HepG2 (cell line): ENCODE data around the gene TMEM45A. TPM values are rescaled to one million over a fixed set of nuclear protein-coding genes. Genes with fewer than 3 reads are reported as not detected.

Source experiments
- ATAC-seq: fragments of 200-7000 bp; cut with Tn5 transposase; 3 replicates; pipeline ENCODE4 v1.9.1; 2020; ENCODE audit warnings: mild to moderate bottlenecking, moderate library complexity
- BruUV-seq: library from RNA; stranded (reverse); fragments of 400-500 nt; replicated peaks from 2 replicates; lab custom pipeline; 2021; lab: Mats Ljungman, UMichigan
- CTCF ChIA-PET: fragments of 300-600 bp; formaldehyde crosslinking; extraction: SDS; loops from one replicate; lab custom pipeline; 2021; ENCODE audit warnings: low total read pairs, inconsistent platforms, low intra/inter-chr PET ratio; lab: Yijun Ruan, JAX
- POLR2A ChIA-PET: fragments of 350-600 bp; sonication (Branson Sonifier 250); formaldehyde crosslinking; loops from one replicate; lab custom pipeline; 2020; ENCODE audit warnings: antibody characterized with exemption, inconsistent platforms; lab: Yijun Ruan, JAX
- DNase-seq: peaks from one replicate; pipeline ENCODE4 v3.0.0-alpha.2; 2015; ENCODE audit warnings: low spot score
- FAIRE-seq: peaks from 3 replicates; lab custom pipeline; 2011; peaks lifted over from hg19 to GRCh38; lab: Jason Lieb, UNC
- H2AFZ ChIP-seq: one replicate; pipeline ENCODE4 v1.6.1; 2011; ENCODE audit warnings: low read length, inconsistent platforms
- H3K27ac ChIP-seq: fragments of 300-600 bp; 3 replicates; pipeline ENCODE4 v1.8.0; 2011; ENCODE audit warnings: mixed run types, mild to moderate bottlenecking, mixed read lengths, low read length, inconsistent platforms; ENCODE audit not compliant: insufficient read depth; ENCODE audit errors: extremely low read length
- H3K27me3 ChIP-seq, 2 experiments: fragments of 200-600 bp in 1 of 2; 2 replicates in 1 of 2; 3 replicates in 1 of 2; pipeline versions ENCODE4 v1.6.0 to v1.8.0; 2011; ENCODE audit warnings: low read length in 2 of 2, mild to moderate bottlenecking in 2 of 2, moderate library complexity in 2 of 2, inconsistent platforms in 1 of 2; ENCODE audit not compliant: insufficient read depth in 2 of 2, control insufficient read depth in 1 of 2
- H3K36me3 ChIP-seq, 2 experiments: fragments of 200-600 bp in 1 of 2; replicated peaks in 1 of 2; 2 replicates in 1 of 2; 3 replicates in 1 of 2; pipeline versions ENCODE4 v1.5.1 to v1.8.0; 2011; ENCODE audit warnings: low read length in 2 of 2, inconsistent platforms in 1 of 2; ENCODE audit not compliant: insufficient read depth in 2 of 2, control insufficient read depth in 1 of 2
- H3K4me1 ChIP-seq: 2 replicates; pipeline ENCODE4 v1.5.1; 2012; ENCODE audit warnings: low read length, inconsistent platforms; ENCODE audit not compliant: insufficient read depth
- H3K4me2 ChIP-seq: 2 replicates; pipeline ENCODE4 v1.6.0; 2011; ENCODE audit warnings: low read depth, low read length, inconsistent platforms
- H3K4me3 ChIP-seq, 3 experiments: fragments of 200-600 bp in 1 of 3; sonication (generic), shearing (Covaris generic) in 1 of 3; replicated peaks in 1 of 3; 2 replicates each; pipeline ENCODE4 v1.5.1; 2011 to 2016; ENCODE audit warnings: low read length in 3 of 3, inconsistent platforms in 2 of 3, low read depth in 2 of 3, mild to moderate bottlenecking in 2 of 3, control low read depth in 1 of 3, mixed read lengths in 1 of 3; ENCODE audit not compliant: insufficient read depth in 1 of 3
- H3K79me2 ChIP-seq: one replicate; pipeline ENCODE4 v1.6.1; 2011; ENCODE audit warnings: low read length, inconsistent platforms; ENCODE audit not compliant: insufficient read depth
- H3K9ac ChIP-seq: 2 replicates; pipeline ENCODE4 v1.6.0; 2011; ENCODE audit warnings: mild to moderate bottlenecking, low read depth, low read length, inconsistent platforms; ENCODE audit not compliant: insufficient read depth
- H3K9me3 ChIP-seq: 2 replicates; pipeline ENCODE4 v1.5.1; 2012; ENCODE audit warnings: mild to moderate bottlenecking, low read length
- H4K20me1 ChIP-seq: 2 replicates; pipeline ENCODE4 v1.6.0; 2011; ENCODE audit warnings: inconsistent platforms, mild to moderate bottlenecking, low read length, moderate library complexity; ENCODE audit not compliant: insufficient read depth
- BRD4 ChIP-seq: sonication (generic); formaldehyde crosslinking; IDR thresholded peaks from 2 replicates; pipeline ENCODE4 v1.4.0; 2020; ENCODE audit warnings: missing genetic modification reagents
- CBX2 ChIP-seq, 2 experiments: fragments of 200-600 bp in 1 of 2; sonication (generic); formaldehyde crosslinking in 1 of 2; IDR thresholded peaks; 2 replicates each; pipeline versions ENCODE4 v1.7.0 to v1.8.1; 2018 to 2022; ENCODE audit warnings: low read depth in 2 of 2, low read length in 1 of 2, mild to moderate bottlenecking in 1 of 2, missing genetic modification reagents in 1 of 2
- MAZ ChIP-seq, 2 experiments: sonication (generic) in 1 of 2; formaldehyde crosslinking in 1 of 2; IDR thresholded peaks; 2 replicates each; pipeline versions ENCODE4 v1.5.0 to v1.6.1; 2012 to 2020; ENCODE audit warnings: low read depth in 2 of 2, mild to moderate bottlenecking in 2 of 2, borderline replicate concordance in 1 of 2, improper control_type of control experiment in 1 of 2, low read length in 1 of 2, missing genetic modification reagents in 1 of 2, moderate library complexity in 1 of 2
- RBM22 ChIP-seq: fragments of 200-400 bp; formaldehyde crosslinking; optimal IDR thresholded peaks from 2 replicates; pipeline ENCODE3; 2017; ENCODE audit warnings: mild to moderate bottlenecking, low read length, moderate library complexity
- ZNF33B ChIP-seq: sonication (generic); formaldehyde crosslinking; IDR thresholded peaks from 2 replicates; pipeline ENCODE4 v1.5.1; 2020; ENCODE audit warnings: mild to moderate bottlenecking, missing genetic modification reagents
- ZNF652 ChIP-seq: IDR thresholded peaks from 2 replicates; pipeline ENCODE4 v1.6.1; 2016; ENCODE audit warnings: low read depth, borderline replicate concordance
- ZNF740 ChIP-seq: sonication (generic); formaldehyde crosslinking; IDR thresholded peaks from 2 replicates; pipeline ENCODE4 v1.4.0; 2020; ENCODE audit warnings: missing genetic modification reagents
- ZSCAN29 ChIP-seq: sonication (generic); formaldehyde crosslinking; conservative IDR thresholded peaks from 2 replicates; pipeline ENCODE4 v1.4.0; 2020; ENCODE audit warnings: mild to moderate bottlenecking, missing genetic modification reagents
- WGBS: methylation state at CpG from one replicate; pipeline ENCODE4 v1.1.6; 2017; ENCODE audit warnings: low lambda C conversion rate; 5-methylcytosine and 5-hydroxymethylcytosine counted together
- in situ Hi-C: cut with HindIII; loops from 2 replicates; pipeline ENCODE4 v1.10.0; 2017; ENCODE audit warnings: low pct_unique_long_range_greater_than_20kb; ENCODE audit not compliant: extremely low pct_ligation_motif_present
- intact Hi-C: fragments of 100-400 bp; cut with micrococcal nuclease; formaldehyde crosslinking; loops from one replicate; pipeline ENCODE4 v1.10.0; 2022; ENCODE audit not compliant: unreplicated experiment
- polyA plus RNA-seq, 8 experiments: library from polyadenylated mRNA; depleted of rRNA in 3 of 8; stranded (reverse) in 7 of 8; unstranded in 1 of 8; fragments of >200 nt; fragmentation: Illumina TruSeq in 4 of 8; extraction: Trizol in 4 of 8; gene quantifications; 2 replicates each; pipeline versions ENCODE4 v1.2.1 to v1.2.3, GENCODE V29; 2011 to 2016; ENCODE audit warnings: low read depth in 4 of 8, missing spikeins in 1 of 8, mixed read lengths in 1 of 8; ENCODE audit not compliant: insufficient read depth in 1 of 8
- total RNA-seq, 5 experiments: library from RNA; depleted of rRNA; stranded (reverse); fragments of >200 nt; fragmentation: Illumina TruSeq; extraction: Trizol; gene quantifications; 2 replicates each; pipeline ENCODE4 v1.2.3, GENCODE V29; 2016; ENCODE audit warnings: low read depth in 1 of 5

Gene TMEM45A
- total and polyA plus RNA-seq, 2 of the 13 experiments (the other 11 are each of a cell fraction or from before 2014, with no cell fraction given) = 14.8 to 38.5 TPM

- TF ChIP-seq MAZ (IDR thresholded peaks at IDR 0.05; ENCODE audit: borderline replicate concordance, low read depth, low read length) (no peak), MAZ (CRISPR knock-in tag; IDR thresholded peaks at IDR 0.05; ENCODE audit: low read depth) (no peak), ZNF652 (CRISPR knock-in tag) (no peak)
Measured at GRCh38 chr3:100516838-100517237, 24.4 kb downstream of the TMEM45A start (continued).

- Histone ChIP-seq H3K9me3 (no peaks in the 10 kb centered on the region), H3K79me2 (no peaks in the 10 kb centered on the region), H2AFZ (no peak overlapping the region), H3K36me3 (peaks cover 2 to 6% of the 10 kb centered on the region in 2 experiments; a peak in 2 of 5 replicates), H3K4me1 (no peaks in the 10 kb centered on the region), H3K27ac (no peak overlapping the region), H3K9ac (no peak overlapping the region), H3K4me3 (no peak overlapping the region), H3K27me3 (no peaks in the 10 kb centered on the region), H4K20me1 (no peaks in the 10 kb centered on the region), H3K4me2 (no peak overlapping the region)
- ATAC-seq = no peak
- 68% methylated on average over 6 of the region's 6 CpGs for WGBS
- TF ChIP-seq ZNF33B (CRISPR knock-in tag) (no peak), RBM22 (no peak), ZNF740 (CRISPR knock-in tag) (no peak), BRD4 (no peak), ZSCAN29 (no peak), CBX2 (IDR thresholded peaks at IDR 0.05; ENCODE audit: low read depth, low read length) (no peak), CBX2 (CRISPR knock-in tag; IDR thresholded peaks at IDR 0.05; ENCODE audit: low read depth) (no peak)
- CTCF ChIA-PET = no interaction called here
- no TSS peak for BruUV-seq
- DNase-seq = no peak
- intact Hi-C loops = no loop called here
- no peak for FAIRE-seq
- POLR2A ChIA-PET = no interaction called here
- in situ Hi-C loops = no loop called here
Measured at GRCh38 chr3:100517276-100517675, 24.9 kb downstream of the TMEM45A start.
